Activated T-helper 1 cell treated with anti-CD3 and anti-CD28 coated beads, Interleukin-12 subunit alpha, Interleukin-12 subunit beta, Interleukin-2, Interleukin-4 antibody, amounts not matched to agents 30 ng/mL and 10 ng/mL and 1 ng/mL, durations not matched to agents 14 hours and 24 hours and 36 hours (primary cell): ENCODE results near the gene CYTL1. TPM values are rescaled to one million over a fixed set of nuclear protein-coding genes. Genes with fewer than 3 reads are reported as not detected.

ENCODE experiments used
- DNase-seq: peaks from one replicate; pipeline ENCODE4 v3.0.0; 2021; ENCODE audit warnings: low spot score
- H3K27ac Mint-ChIP-seq: one replicate; pipeline ENCODE4 v1.8.0; 2021; ENCODE audit warnings: mild to moderate bottlenecking, mixed read lengths
- H3K27me3 Mint-ChIP-seq: one replicate; pipeline ENCODE4 v1.8.0; 2022; ENCODE audit warnings: mild to moderate bottlenecking, moderate library complexity, mixed read lengths; ENCODE audit not compliant: insufficient read depth
- H3K36me3 Mint-ChIP-seq: one replicate; pipeline ENCODE4 v1.8.0; 2021; ENCODE audit warnings: low read depth, mixed read lengths
- H3K4me1 Mint-ChIP-seq: one replicate; pipeline ENCODE4 v1.8.0; 2021; ENCODE audit warnings: low read depth, mixed read lengths
- H3K4me3 Mint-ChIP-seq: one replicate; pipeline ENCODE4 v1.8.0; 2021; ENCODE audit warnings: mild to moderate bottlenecking, moderate library complexity, mixed read lengths
- H3K9me3 Mint-ChIP-seq: one replicate; pipeline ENCODE4 v1.8.0; 2021; ENCODE audit warnings: mixed read lengths
- intact Hi-C: fragments of 100-400 bp; cut with micrococcal nuclease; formaldehyde crosslinking; loops from one replicate; pipeline ENCODE4 v1.15.1; 2024
- total RNA-seq: library from RNA; stranded (reverse); gene quantifications from 2 replicates; pipeline ENCODE4 v1.2.3, GENCODE V29; 2022

The CYTL1 gene
- total RNA-seq, 1 donor from 2014 or later, result not detected

GRCh38 chr4:5044341-5044740 is 25.1 kb upstream of the CYTL1 start:
- Mint-ChIP-seq H3K4me1 (no peaks in the 10 kb centered on the region), H3K27ac (no peak overlapping the region), H3K27me3 (peaks cover 3% of the 10 kb centered on the region), H3K9me3 (no peaks in the 10 kb centered on the region), H3K4me3 (no peak overlapping the region), H3K36me3 (no peaks in the 10 kb centered on the region)
- no peak for DNase-seq
- intact Hi-C loops, result no loop called here

DNA sequence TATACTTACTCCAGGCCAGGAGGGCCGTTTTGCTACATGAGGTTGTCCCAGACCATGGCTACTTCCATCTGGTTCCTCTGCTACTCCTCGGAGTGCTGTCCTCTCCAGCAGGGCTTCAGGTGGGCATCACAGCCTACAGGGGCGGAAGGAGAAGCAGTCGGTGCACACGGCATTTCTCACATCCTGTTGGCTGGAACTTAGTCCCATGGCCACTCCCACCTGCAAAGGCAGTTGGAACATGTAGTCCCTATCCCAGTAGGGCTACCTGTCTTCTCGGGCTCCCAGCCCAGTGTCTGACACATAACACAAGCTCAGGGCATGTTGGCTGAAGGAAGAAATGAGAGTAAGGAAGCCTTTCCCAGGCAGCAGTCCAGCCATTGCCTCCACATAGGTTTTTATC is 24.3 kb upstream of the CYTL1 start:
- H3K4me3 Mint-ChIP-seq, result no peak overlapping the region
- no peak for DNase-seq
- H3K27me3 Mint-ChIP-seq, result no peaks in the 10 kb centered on the region
- H3K27ac Mint-ChIP-seq, result no peak overlapping the region
- intact Hi-C loops, result no loop called here
- H3K36me3 Mint-ChIP-seq, result no peaks in the 10 kb centered on the region
- H3K4me1 Mint-ChIP-seq, result no peaks in the 10 kb centered on the region
- H3K9me3 Mint-ChIP-seq, result no peaks in the 10 kb centered on the region

GRCh38 chr4:5041699-5042098 is 22.4 kb upstream of the CYTL1 start:
- Mint-ChIP-seq H3K4me1 (no peaks in the 10 kb centered on the region), H3K9me3 (no peaks in the 10 kb centered on the region), H3K27ac (no peak overlapping the region), H3K4me3 (no peak overlapping the region), H3K36me3 (no peaks in the 10 kb centered on the region), H3K27me3 (no peaks in the 10 kb centered on the region)
- intact Hi-C loops, result no loop called here
- DNase-seq, result no peak

DNA sequence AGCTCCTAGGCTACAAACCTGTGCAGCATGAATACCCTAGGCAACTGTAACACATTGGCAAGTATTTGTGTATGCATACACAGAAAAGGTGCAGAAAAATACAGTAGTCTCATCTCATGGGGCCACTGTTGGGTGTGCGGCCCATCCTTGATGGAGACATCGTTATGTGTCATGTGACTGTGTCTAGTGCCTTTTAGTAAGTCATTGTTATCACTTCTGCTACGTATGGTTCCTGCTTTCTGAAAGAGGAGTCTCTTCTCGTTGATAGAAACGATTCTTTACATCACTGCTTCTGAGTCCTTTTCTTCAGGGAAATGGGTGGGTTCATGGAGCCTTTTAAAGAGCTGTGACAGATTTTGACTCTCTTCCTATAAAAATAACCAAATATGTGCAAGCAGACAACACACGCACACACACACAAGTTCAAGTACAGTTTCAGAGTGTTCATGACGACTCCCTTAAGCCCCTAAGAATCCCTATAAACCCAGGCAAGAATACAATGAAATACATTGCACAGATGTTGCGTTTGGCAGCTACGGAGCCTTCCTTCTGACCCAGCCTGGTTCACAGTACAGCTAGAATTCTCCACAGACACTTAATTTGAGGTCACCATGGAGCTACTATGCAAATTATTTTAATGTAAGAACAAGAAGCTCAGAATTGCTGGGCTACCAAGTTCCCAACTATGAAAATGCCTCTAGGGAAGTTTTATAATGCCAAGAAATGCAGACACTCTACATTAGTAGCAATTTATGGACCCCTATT is 21.8 kb upstream of the CYTL1 start:
- no peaks in the 10 kb centered on the region for H3K4me1 Mint-ChIP-seq

GRCh38 chr4:5039800-5040199 is 20.5 kb upstream of the CYTL1 start:
- Mint-ChIP-seq H3K27me3 (no peaks in the 10 kb centered on the region), H3K36me3 (no peaks in the 10 kb centered on the region), H3K4me1 (no peaks in the 10 kb centered on the region), H3K4me3 (no peak overlapping the region), H3K9me3 (no peaks in the 10 kb centered on the region), H3K27ac (no peak overlapping the region)
- intact Hi-C loops, result no loop called here
- DNase-seq, result no peak

More for the DNA sequence above, 21.8 kb upstream of the CYTL1 start:
- Mint-ChIP-seq H3K4me3 (no peak overlapping the region), H3K27ac (no peak overlapping the region), H3K9me3 (no peaks in the 10 kb centered on the region), H3K36me3 (no peaks in the 10 kb centered on the region), H3K27me3 (no peaks in the 10 kb centered on the region)
- no peak for DNase-seq
- intact Hi-C loops, result no loop called here

DNA sequence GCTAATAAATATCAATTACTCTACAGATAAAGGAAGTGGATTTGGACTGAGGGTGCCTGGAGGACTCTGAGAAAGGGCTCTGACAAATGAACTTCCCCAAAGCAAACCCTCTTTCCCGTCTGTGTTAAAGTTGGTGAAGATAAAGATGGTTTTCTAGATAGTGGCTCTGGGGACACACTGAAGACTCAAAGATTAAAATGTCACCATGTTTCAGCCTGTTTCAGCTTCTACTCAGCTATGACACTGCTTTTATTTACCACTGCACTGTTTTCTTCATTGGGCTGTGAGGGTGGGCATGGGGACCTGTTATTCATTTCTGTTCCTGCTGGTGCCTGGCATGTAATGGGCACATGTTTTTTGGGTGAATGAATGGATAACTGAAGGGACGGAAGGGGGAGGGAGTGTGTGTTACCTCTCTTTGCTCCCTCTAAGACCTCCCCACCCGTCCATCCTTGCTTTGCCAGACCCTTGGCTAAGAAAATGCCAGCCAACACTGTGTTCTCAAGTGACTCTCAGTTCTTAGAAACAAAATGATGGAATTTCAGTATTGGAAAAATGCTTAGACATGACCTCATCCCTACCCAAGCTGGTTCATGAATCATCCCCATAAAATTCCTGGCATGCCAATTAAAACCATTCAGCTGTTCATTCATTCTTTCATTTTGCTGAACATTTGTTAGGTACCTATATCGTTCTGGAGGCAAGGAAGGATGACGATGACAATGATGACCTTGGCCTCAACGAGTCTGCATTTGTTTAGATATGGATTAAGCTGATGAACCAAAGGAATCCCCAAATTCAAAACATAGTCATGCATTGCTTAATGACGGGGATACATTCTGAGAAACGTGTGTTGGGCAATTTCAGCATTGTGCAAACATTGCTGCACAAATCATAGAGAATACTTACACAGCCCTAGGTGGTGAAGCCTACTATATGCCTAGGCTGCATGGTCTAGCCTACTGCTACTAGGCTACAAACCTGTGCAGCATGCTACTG is 18.6 kb upstream of the CYTL1 start:
- peaks cover 5% of the 10 kb centered on the region for H3K4me1 Mint-ChIP-seq
- H3K4me3 Mint-ChIP-seq, result no peak overlapping the region

GRCh38 chr4:5036239-5036638 is 17.0 kb upstream of the CYTL1 start:
- DNase-seq, result no peak
- H3K4me1 Mint-ChIP-seq, result peaks cover 5% of the 10 kb centered on the region
- intact Hi-C loops, result no loop called here
- no peak overlapping the region for H3K4me3 Mint-ChIP-seq
- H3K27ac Mint-ChIP-seq, result no peak overlapping the region
- no peaks in the 10 kb centered on the region for H3K27me3 Mint-ChIP-seq
- no peaks in the 10 kb centered on the region for H3K36me3 Mint-ChIP-seq
- H3K9me3 Mint-ChIP-seq, result no peaks in the 10 kb centered on the region

More for the DNA sequence above, 18.6 kb upstream of the CYTL1 start:
- H3K36me3 Mint-ChIP-seq, result no peaks in the 10 kb centered on the region
- DNase-seq, result no peak
- H3K27ac Mint-ChIP-seq, result no peak overlapping the region
- intact Hi-C loops, result no loop called here
- H3K9me3 Mint-ChIP-seq, result no peaks in the 10 kb centered on the region
- H3K27me3 Mint-ChIP-seq, result no peaks in the 10 kb centered on the region

GRCh38 chr4:5034206-5034605 is 14.9 kb upstream of the CYTL1 start:
- Mint-ChIP-seq H3K4me1 (peaks cover 5% of the 10 kb centered on the region), H3K27me3 (no peaks in the 10 kb centered on the region), H3K4me3 (no peak overlapping the region), H3K36me3 (no peaks in the 10 kb centered on the region), H3K27ac (no peak overlapping the region), H3K9me3 (no peaks in the 10 kb centered on the region)
- no peak for DNase-seq
- intact Hi-C loops, result no loop called here

DNA sequence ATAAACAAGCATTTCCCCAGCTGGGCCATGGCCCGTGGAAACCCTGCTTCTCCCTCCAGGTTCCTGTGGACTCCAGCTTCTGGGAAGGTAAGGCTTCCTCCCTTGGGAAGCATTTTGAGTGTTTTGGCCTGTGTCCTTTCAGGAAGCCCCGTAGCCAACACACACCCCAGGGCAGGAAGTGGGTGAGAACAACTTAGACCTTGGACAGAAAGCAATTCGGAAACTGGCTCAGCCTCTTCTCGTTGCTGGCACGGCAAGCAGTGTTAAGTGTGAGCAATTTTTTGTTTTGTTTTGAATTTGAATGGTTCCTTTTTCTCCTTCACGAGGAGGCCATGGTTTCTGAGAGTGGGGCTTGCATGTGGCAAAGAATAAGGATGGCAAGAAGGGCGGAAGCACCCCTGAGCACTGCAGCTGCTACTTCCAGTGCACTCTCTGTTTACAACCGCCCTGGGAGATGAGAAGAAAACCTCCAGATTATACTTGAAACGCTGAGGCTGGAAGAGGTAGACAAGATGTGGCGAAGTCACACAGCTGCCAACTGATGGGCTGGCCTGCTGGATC is 14.1 kb upstream of the CYTL1 start:
- Mint-ChIP-seq H3K27me3 (peaks cover 2% of the 10 kb centered on the region), H3K36me3 (no peaks in the 10 kb centered on the region), H3K4me3 (no peak overlapping the region), H3K9me3 (no peaks in the 10 kb centered on the region), H3K27ac (no peak overlapping the region), H3K4me1 (peaks cover 5% of the 10 kb centered on the region)
- intact Hi-C loops, result no loop called here
- no peak for DNase-seq

- H3K4me3 Mint-ChIP-seq, result no peak overlapping the region
- no peak for DNase-seq
- H3K9me3 Mint-ChIP-seq, result no peaks in the 10 kb centered on the region
- no peaks in the 10 kb centered on the region for H3K36me3 Mint-ChIP-seq
- intact Hi-C loops, result no loop called here
- no peak overlapping the region for H3K27ac Mint-ChIP-seq
- peaks cover 3% of the 10 kb centered on the region for H3K27me3 Mint-ChIP-seq
- peaks cover 5% of the 10 kb centered on the region for H3K4me1 Mint-ChIP-seq
Observed at GRCh38 chr4:5032813-5033212, 13.6 kb upstream of the CYTL1 start.

DNA sequence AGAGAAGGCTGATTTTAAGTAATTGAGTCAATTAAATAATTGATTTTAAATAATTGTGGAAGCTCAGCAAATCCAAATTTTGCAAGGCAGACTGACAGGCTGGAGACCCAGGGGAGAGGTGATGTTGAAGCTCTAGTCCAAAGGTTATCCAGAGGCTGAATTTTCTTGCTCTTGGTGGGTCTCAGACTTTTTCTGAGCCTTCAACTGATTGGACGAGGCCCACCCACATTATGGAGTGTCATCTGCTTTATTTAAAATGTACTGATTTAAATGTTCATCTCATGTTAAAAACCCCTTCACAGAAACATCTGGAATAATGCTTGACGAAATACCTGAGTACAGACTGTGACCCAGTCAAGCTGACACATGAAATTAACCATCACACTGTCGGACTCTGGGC is 11.7 kb upstream of the CYTL1 start:
- intact Hi-C loops, result no loop called here
- Mint-ChIP-seq H3K4me3 (no peak overlapping the region), H3K9me3 (no peaks in the 10 kb centered on the region), H3K4me1 (peaks cover 5% of the 10 kb centered on the region), H3K27me3 (peaks cover 6% of the 10 kb centered on the region), H3K36me3 (no peaks in the 10 kb centered on the region), H3K27ac (no peak overlapping the region)
- no peak for DNase-seq

GRCh38 chr4:5030221-5030620 is 11.0 kb upstream of the CYTL1 start:
- peaks cover 5% of the 10 kb centered on the region for H3K4me1 Mint-ChIP-seq
- H3K4me3 Mint-ChIP-seq, result no peak overlapping the region
- intact Hi-C loops, result no loop called here
- DNase-seq, result no peak
- no peaks in the 10 kb centered on the region for H3K9me3 Mint-ChIP-seq
- H3K27ac Mint-ChIP-seq, result no peak overlapping the region
- no peaks in the 10 kb centered on the region for H3K36me3 Mint-ChIP-seq
- peaks cover 6% of the 10 kb centered on the region for H3K27me3 Mint-ChIP-seq

DNA sequence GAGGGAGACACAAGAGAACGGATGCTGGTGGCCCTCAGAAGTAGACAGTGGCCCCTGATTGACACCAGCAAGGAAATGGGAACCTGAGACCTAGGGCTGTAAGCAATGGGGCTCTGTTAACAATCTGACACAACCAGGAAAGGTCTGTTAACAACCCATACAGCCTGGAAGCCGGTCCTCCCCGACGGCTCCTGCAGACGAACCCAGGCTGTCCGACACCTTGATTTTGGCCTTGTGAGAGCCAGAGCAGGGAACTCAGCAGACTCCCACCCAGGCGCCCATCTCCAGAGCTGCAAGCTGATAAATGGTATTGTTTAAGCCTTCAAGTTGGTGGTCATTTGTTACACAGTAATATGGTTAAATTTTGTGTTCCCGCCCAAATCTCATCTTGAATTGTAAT is 10.2 kb upstream of the CYTL1 start:
- no peak overlapping the region for H3K4me3 Mint-ChIP-seq
- no peaks in the 10 kb centered on the region for H3K36me3 Mint-ChIP-seq
- peaks cover 6% of the 10 kb centered on the region for H3K27me3 Mint-ChIP-seq
- no peaks in the 10 kb centered on the region for H3K9me3 Mint-ChIP-seq
- DNase-seq, result no peak
- H3K27ac Mint-ChIP-seq, result no peak overlapping the region
- peaks cover 5% of the 10 kb centered on the region for H3K4me1 Mint-ChIP-seq
- intact Hi-C loops, result no loop called here
